GM21423 (cell line): Measurements from ENCODE around the gene SLC39A11.
A peak's percentile ranks its signal among the peaks of the same experiment; 100 is the strongest.

Experiments
- ATAC-seq: cut with Tn5 transposase; IDR thresholded peaks from one replicate; pipeline ENCODE4 v1.9.1; 2021; ENCODE audit warnings: mild to moderate bottlenecking, moderate library complexity; ENCODE audit not compliant: unreplicated experiment

SLC39A11 gene

DNA sequence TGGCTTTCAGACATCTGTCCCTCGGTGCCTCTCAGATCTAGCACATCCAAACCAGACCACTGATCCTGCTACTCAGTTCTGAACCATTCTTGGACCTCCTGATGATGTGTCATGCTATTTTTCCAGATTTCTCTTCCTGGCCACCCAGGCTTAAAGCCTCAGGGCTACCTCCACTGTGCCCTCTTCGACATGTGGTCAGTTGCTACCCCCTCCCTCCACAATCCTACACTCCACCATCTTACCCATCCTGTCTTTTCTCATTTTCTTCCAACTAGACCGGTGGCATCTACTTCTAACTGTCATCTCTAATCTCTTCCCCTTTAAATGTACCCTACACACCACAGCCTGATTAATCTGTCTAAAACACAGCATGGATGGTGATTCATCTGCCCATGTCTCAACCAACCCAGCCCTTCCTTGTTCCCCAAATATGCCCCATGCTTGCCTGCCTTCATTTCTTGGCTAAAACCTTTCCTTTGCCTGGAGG is 478.6 kb downstream of the SLC39A11 start:
- ATAC-seq: no peak

DNA sequence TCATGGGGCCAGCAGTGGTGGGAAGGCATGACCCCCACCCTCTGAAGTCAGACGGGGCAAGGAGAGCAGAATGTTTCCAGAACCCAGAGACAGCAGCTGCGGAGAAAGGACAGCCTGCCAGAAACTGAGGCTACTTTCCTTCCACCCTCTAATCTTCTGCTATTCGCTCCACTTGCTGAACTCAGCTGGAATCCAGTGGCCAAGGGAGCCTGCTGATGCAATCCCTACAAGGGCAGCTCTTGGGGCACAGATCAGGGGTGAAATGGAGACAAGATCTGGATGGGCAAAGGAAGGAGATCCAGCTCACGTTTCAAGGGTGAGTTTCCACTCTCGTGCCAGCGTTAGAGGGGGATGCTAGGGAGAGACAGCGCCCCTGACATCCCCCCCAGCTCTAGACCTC is 479.1 kb downstream of the SLC39A11 start:
- ATAC-seq: no peak

DNA sequence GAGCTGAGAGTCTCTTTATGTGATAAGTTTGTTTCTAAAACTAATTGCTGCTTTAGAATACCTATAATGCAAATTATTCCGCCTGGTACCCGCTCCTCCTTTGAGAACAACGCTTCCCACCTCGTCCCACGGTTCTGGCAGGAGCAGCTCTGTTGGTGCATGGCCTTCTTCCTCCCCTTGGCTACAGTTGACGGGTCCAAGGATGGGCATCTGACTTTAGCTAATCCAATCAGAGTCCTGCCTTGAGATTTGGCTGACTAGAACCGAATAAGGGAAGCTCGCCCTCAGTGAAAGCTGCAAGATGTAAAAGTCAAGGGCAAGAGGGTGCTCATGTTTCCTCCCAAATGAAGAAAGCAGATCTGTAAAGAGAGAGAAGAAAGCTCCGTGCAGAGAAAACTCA is 481.3 kb downstream of the SLC39A11 start:
- ATAC-seq: no peak

DNA sequence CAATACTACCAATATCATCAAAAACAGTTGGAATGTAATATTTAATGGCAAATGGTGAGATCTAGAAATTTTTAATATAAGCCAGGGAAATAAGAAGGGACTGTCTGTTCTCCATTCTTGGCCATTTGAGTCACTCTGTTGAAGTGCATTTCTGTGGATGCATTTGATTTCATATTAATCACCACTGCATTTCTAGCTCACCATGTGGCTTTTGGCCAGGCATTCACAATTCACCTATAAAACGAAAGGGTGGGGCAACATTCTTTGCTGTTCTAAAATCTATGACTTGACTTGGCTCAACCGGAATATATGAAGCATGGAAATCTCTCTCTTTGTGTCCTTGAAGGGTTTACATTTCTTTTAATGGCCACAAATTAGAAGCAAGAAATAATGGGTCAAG is 483.0 kb downstream of the SLC39A11 start:
- no peak for ATAC-seq

DNA sequence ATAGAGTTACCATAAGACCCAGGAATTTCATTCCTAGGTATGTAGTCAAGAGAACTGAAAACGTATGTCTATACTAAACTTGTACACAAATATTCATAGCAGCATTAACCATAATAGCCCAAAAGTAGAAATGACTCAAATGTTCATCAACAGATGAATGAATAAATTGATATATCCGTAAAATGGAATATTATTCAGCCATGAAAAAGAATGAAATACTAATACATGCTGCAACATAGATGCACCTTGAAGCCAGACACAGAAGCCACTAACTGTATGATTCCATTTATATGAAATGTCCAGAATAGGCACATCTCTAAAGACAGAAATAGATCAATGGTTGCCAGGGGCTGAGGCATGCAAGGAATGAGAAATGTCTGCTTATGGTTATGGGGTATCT is 484.1 kb downstream of the SLC39A11 start:
- no peak for ATAC-seq

DNA sequence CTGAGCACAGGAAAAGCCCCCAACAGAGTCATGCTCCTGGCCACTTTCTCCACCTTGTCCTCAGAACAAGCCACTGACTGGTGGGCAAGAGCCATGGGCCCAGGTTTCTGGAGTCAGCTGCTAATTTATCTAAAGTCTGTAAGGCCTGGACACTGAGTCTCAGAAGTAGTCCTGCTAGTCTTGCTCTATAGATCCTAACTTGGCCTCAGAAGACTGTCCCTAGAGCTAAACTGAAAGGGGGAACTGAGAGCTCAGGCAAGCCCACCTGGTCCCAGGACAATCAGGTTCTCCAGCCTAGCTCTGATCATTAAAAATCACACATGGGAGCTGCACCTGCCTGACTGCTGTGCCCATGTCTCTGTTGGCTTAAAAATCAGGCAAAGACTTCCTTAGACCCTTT is 485.8 kb downstream of the SLC39A11 start:
- ATAC-seq: no peak

DNA sequence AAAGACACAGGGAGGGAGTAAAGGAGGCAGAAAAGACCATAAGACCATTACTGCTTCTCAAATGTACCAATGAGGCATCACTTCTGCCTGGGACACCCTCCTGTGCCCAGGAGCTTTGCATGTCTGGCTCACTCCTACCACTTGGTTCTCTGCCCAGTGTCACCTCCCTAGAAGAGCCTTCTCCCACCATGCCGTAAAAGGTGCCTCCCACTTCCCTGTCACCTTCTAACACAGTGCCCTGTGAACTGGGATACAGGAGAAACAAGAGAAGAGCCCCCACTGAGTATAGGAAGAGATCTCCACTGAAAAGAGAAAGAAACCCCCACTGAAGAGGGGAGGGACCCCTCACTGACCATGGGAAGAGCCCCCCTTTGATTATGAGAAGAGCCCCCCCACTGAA is 486.9 kb downstream of the SLC39A11 start:
- ATAC-seq: no peak

DNA sequence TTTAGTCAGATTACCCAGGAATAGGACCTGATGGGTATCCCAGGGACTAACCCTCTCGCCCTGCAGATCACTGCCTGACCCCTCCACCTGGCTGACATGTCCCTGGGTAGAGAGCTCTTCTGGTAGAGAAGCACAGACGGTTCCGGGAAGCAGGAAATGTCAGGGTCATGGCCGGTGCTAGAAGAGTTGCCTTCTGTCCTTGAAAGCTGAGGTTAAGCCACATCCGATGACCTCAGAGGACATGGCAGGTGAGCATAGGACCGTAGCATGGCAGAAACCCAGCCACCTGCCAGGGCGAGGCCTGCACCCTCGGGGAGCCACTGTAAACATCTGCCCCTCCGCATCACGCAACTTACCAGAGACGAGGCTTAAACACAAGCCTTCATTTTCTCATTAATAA is 488.0 kb downstream of the SLC39A11 start:
- ATAC-seq: no peak

DNA sequence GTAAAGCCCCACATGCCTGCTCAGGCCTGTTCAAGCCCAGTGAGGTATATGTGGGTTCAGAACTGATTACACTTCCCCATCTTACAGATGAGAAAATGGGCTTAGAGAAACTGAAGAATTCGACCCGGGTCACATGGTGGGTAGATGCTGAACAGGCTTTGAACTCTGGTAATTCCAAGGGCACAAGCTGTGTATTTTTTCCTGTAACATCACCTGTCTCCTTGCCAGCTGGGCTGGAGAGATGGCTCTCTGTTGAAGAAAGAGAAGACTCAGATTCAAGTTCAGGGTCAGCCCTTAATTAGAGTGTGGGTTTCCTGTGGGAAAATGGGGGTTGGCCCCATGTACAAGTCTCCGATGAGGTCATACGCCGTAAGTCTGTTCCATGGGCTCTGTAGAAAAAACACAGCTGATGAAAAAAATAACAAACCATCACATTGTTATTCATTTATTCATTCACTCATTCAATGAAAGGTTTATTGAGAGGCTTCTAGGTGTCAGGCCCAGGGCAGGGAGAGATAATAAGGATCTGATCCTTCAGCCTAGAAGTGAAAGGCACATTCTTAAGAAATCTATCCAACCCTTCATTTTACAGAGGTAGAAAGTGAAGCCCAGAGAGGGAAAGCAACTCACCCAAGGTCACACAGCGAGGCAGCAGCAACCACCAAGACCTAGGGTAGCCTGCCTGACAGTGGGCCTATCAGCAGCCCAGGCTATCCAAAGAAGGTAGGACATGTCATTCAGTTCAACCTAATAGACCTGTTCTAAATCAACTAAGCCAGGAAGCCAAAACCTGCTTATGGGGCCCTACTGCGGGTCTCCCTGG is 488.9 kb downstream of the SLC39A11 start:
- ATAC-seq: no peak

DNA sequence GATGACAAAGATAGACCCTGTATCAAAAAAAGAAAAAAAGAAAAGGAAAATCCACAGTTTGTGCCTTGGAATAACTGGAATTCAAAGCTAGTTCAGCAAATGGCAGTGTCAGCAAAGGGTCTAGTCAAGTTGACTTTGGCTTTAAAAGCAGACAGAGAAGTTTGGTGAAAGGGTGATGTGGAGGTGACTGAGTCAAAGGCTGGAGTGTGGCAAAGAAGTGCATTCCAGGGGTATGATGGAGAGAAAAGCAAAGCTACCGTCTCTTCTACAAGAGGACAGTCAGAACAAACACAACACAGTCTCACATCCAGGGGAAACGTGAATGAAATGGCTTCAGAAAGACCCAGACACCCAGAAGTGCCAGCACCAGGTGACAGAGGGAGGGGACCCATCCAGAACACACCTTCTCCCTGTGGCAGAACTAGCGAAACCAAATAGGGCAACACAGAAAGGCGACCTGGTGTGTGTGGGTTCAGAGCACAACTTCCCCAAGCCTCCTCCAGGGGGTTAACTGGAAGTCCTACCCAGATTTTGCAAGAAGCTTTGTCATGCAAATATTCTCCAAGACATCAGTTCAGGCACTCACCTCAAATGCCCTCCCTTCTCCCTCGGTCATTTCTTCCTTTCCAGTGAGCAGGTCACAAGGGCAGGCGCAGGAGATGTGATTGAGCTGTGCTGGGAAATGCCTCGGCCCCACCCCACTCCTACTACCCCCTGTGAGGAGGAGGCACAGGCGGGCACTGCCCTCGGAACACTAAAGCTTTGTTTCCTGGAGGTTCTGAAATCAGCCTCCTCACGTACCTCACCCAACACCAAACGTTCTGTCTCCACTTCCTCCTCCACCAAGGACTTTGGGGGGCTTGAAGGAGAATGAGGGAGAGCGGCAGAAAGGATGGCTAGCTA is 489.7 kb downstream of the SLC39A11 start:
- ATAC-seq: peak; percentile 61

DNA sequence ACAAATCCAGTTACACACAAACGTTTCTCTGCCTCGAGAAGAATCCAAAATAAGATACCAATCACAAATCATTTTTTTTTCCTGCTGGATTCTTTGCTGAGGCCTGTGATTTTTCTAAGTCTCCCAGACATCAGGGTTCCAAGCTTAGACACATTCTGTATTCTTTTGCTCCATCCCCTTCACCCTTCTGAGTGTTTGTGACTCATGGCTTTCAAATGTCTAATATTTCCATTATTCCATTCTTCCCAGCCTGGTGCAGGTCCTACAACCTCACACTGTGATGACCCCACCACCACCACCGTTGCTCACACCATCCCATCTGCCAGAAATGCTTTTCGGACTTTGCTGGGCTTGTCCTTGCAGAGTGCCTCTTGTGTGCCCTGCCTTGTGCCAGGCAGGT is 491.6 kb downstream of the SLC39A11 start:
- ATAC-seq: no peak

DNA sequence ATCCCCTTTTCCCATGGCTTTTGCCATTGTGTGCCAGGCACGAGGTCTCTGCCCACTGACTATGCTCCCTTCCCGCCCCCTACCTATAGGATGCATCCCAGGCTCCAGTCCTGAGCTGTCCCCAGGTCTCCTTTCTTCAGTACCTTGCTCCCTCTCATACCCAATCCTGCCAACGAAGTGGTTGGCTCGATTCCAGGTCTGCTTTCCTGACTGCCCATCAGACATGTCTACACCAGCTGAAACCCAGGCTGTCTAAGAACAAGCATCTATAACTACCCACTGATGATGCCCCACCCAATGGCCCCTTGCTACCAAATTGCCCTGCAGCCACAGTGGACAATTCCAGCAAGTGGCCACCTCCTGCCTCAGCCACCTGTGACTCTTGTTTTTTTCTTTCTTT is 492.6 kb downstream of the SLC39A11 start:
- no peak for ATAC-seq

DNA sequence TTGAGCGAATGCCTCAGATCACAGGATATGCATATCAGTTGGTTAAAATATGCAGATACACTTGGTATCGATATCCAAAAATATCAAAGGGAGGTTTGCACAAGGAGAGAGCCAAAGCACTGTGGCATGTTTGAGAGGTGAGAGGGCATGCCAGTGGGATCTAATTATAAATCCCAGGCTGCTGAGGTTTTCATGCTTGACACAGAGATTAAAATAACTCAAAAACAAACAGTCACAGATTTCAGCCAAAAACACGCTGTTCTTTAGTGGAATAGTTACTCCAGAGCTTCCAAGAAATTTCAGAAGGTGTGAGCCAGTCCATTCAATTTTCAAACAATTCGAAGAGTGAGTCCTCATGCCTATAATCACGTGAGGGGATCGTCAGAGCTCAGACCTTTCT is 493.8 kb downstream of the SLC39A11 start:
- ATAC-seq: no peak

DNA sequence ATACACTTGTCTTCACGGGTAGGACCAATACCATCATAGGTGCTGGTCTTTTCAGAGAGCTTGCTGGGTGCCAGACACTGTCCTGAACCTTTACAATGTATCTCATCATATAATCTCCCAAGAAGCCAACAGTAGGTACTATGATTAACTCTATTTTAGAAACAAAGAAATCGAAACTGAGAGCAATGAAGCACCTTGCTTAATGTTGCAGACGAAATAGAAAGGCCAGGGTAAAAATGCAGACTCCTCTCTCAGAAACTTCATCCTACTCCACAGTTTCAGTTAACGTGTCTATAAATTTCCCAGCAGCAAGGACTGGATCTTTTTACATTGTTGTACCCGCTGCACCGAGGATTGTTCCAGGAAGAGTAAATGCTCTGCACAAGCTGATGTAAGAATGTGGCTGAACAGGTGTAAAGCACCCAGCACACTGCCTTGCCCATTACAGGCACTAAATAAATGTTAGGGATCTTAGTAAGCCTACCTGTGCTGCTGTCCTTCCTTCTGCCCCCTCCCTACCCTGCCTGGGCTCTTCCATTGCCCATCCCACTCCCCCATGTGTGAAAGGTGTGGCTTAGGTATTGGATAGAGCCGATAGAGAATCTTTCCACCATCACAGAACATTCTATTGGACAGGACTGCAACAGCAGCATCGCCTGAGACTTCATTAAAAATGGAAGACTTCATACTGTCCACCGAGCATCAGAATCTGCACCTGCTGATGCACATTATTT is 495.0 kb downstream of the SLC39A11 start:
- no peak for ATAC-seq
